ENCODE measurements around the gene ATE1. TPM values are rescaled to one million over a fixed set of nuclear protein-coding genes. Genes with fewer than 3 reads are reported as not detected.

The ATE1 gene
- polyA plus RNA-seq, 2 of the 4 experiments (the other 2 are of a cell fraction) = 27.2 to 58.8 TPM

DNA sequence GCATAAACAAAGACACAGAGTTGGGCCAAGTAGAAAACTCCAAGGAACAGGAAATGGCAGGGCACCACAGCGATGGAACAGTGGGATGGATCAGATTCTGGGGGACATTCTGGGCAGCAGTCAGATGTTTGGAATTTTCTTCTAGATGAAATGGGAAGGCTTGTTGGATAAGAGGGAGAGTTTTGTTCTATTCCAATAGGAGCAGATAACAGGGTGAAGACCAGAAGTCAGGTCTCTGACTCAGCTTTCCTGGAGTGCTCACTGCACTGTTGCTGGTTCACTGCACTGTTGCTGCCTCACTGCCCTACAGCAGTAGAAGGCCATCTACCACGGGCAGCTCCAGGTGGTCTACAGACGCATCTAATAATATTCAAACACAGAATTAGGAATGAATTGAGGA lies 135.6 kb downstream of the ATE1 start:
- CTCF ChIA-PET = no interaction called here
- WGBS (ENCODE audit: missing lambda C conversion rate) = 93% methylated on average over 3 of the region's 3 CpGs
- no peak for TF ChIP-seq FOSB (CRISPR knock-in tag; IDR thresholded peaks at IDR 0.05)
- no peak for TF ChIP-seq HOXB13 (CRISPR knock-in tag; IDR thresholded peaks at IDR 0.05; ENCODE audit: low read depth)
- no peak for TF ChIP-seq NR3C1 (IDR thresholded peaks at IDR 0.05)
- TF ChIP-seq GATA3 (IDR thresholded peaks at IDR 0.05; ENCODE audit: borderline replicate concordance) = no peak
- no peak for TF ChIP-seq TP53 (CRISPR knock-in tag; IDR thresholded peaks at IDR 0.05)
- TF ChIP-seq CHD2 (IDR thresholded peaks at IDR 0.05; ENCODE audit: low read length, partially characterized antibody) = no peak
- TF ChIP-seq, protein P1, sequence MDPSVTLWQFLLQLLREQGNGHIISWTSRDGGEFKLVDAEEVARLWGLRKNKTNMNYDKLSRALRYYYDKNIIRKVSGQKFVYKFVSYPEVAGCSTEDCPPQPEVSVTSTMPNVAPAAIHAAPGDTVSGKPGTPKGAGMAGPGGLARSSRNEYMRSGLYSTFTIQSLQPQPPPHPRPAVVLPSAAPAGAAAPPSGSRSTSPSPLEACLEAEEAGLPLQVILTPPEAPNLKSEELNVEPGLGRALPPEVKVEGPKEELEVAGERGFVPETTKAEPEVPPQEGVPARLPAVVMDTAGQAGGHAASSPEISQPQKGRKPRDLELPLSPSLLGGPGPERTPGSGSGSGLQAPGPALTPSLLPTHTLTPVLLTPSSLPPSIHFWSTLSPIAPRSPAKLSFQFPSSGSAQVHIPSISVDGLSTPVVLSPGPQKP (IDR thresholded peaks at IDR 0.05; ENCODE audit: low read depth, low read length) = no peak
- TF ChIP-seq JUNB (IDR thresholded peaks at IDR 0.05) = no peak
- TF ChIP-seq HEYL (CRISPR knock-in tag; IDR thresholded peaks at IDR 0.05) = no peak
- no peak for TF ChIP-seq EP300 (IDR thresholded peaks at IDR 0.05)
- no peak for TF ChIP-seq BHLHE40 (IDR thresholded peaks at IDR 0.05; ENCODE audit: low read depth, low read length)
- no peak for TF ChIP-seq RNF2 (IDR thresholded peaks at IDR 0.05; ENCODE audit: borderline replicate concordance, low read depth)
- Histone ChIP-seq H3K9me3 (no peaks in the 10 kb centered on the region), H3K4me3 (no peak overlapping the region), H3K4me1 (no peaks in the 10 kb centered on the region), H3K4me2 (no peak overlapping the region), H3K27ac (no peak overlapping the region)
- no peak for FAIRE-seq
- DNase-seq (ENCODE audit: low read depth in 1 of 2, low spot score in 1 of 2) = no peak
- ATAC-seq = no peak
- POLR2A ChIA-PET = no interaction called here

DNA sequence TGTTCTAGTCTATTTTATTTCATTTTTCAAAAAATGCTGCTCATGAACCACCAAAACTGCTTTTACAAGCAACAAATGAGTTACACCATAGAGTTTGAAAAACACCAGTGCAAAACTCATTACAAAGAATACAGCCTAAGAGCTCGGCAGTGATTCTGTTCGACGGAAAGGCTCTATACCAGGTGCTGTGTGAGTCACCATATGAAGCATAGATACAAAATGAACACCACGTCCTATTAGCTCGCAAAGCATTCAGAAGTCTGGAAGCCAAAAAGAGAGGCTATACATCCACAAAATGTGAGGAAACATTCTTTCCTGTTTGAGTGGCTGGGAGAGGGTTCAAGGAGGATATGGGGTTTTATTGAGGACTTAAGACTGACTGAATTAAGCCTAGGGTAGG lies 136.1 kb downstream of the ATE1 start:
- Histone ChIP-seq H3K27ac (no peak overlapping the region), H3K4me2 (no peak overlapping the region), H3K4me3 (no peak overlapping the region), H3K9me3 (no peaks in the 10 kb centered on the region), H3K4me1 (no peaks in the 10 kb centered on the region)
- FAIRE-seq (no peak), ATAC-seq (no peak), DNase-seq (ENCODE audit: low read depth in 1 of 2, low spot score in 1 of 2) (no peak)
- TF ChIP-seq TP53 (CRISPR knock-in tag; IDR thresholded peaks at IDR 0.05) = no peak
- TF ChIP-seq HES2 (IDR thresholded peaks at IDR 0.05) = no peak
- no peak for TF ChIP-seq ZFP36 (IDR thresholded peaks at IDR 0.05; ENCODE audit: borderline replicate concordance, partially characterized antibody)
- TF ChIP-seq POLR2AphosphoS2 (conservative IDR thresholded peaks at IDR 0.05; ENCODE audit: low read length) = no peak
- no peak for TF ChIP-seq ESRRA (IDR thresholded peaks at IDR 0.05; ENCODE audit: borderline replicate concordance, low read length)
- no peak for TF ChIP-seq PBX3 (IDR thresholded peaks at IDR 0.05)
- TF ChIP-seq RCOR1 (IDR thresholded peaks at IDR 0.05; ENCODE audit: low read depth, low read length) = no peak
- TF ChIP-seq MAX (IDR thresholded peaks at IDR 0.05) = no peak
- TF ChIP-seq BHLHE40 (IDR thresholded peaks at IDR 0.05; ENCODE audit: low read depth, low read length) = no peak
- no peak for TF ChIP-seq ZNF302 (CRISPR knock-in tag; IDR thresholded peaks at IDR 0.05)
- no peak for TF ChIP-seq USF2 (IDR thresholded peaks at IDR 0.05)
- CTCF ChIA-PET = no interaction called here
- POLR2A ChIA-PET = no interaction called here
- 92% methylated on average over 5 of the region's 5 CpGs for WGBS (ENCODE audit: missing lambda C conversion rate)

DNA sequence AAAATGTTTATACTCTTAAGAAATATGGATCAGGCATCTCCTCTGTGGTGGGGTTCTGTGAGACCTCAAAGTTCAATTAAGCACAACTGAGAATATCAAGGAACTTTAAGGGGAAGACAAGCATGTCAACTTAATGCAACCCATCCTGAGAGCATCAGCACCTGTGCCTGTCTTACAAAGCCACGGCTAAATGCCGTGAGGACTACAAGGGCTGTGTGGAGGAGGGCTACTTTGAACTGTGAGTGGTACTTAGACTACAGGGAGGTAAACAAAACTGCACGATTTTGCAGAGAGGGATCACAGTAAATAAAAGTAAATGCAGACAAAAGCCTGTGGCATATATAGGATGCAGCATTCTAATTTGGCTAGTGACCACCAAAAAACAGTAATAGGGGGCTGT lies 139.1 kb downstream of the ATE1 start:
- no peak for FAIRE-seq
- no peaks in the 10 kb centered on the region for H3K4me1 ChIP-seq
- no peak overlapping the region for H3K4me2 ChIP-seq
- WGBS (ENCODE audit: missing lambda C conversion rate) = 63% methylated on average over 3 of the region's 3 CpGs
- DNase-seq (ENCODE audit: low read depth in 1 of 2, low spot score in 1 of 2) = no peak
- ATAC-seq = no peak
- no peaks in the 10 kb centered on the region for H3K9me3 ChIP-seq
- ChIA-PET POLR2A (no interaction called here), CTCF (no interaction called here)
- no peak overlapping the region for H3K4me3 ChIP-seq
- no peak overlapping the region for H3K27ac ChIP-seq
- no peak for TF ChIP-seq NFE2L2 (conservative IDR thresholded peaks at IDR 0.05; ENCODE audit: low read length)
- no peak for TF ChIP-seq NR3C1 (IDR thresholded peaks at IDR 0.05)
- TF ChIP-seq EHF (CRISPR knock-in tag; IDR thresholded peaks at IDR 0.05) = no peak
- TF ChIP-seq TFCP2L1 (CRISPR knock-in tag; IDR thresholded peaks at IDR 0.05) = no peak
- TF ChIP-seq GATA3 (IDR thresholded peaks at IDR 0.05; ENCODE audit: borderline replicate concordance) = no peak
- TF ChIP-seq PBX3 (IDR thresholded peaks at IDR 0.05) = no peak
- no peak for TF ChIP-seq KDM1A (IDR thresholded peaks at IDR 0.05; ENCODE audit: low read depth)
- TF ChIP-seq EHMT2 (IDR thresholded peaks at IDR 0.05; ENCODE audit: low read depth) = no peak
- no peak for TF ChIP-seq RARB (CRISPR knock-in tag; IDR thresholded peaks at IDR 0.05)
- no peak for TF ChIP-seq RNF2 (IDR thresholded peaks at IDR 0.05; ENCODE audit: borderline replicate concordance, low read depth)
- TF ChIP-seq CHD2 (IDR thresholded peaks at IDR 0.05; ENCODE audit: low read length, partially characterized antibody) = no peak
- TF ChIP-seq CBX2 (IDR thresholded peaks at IDR 0.05; ENCODE audit: borderline replicate concordance, low read depth) = no peak
- TF ChIP-seq, protein P2, sequence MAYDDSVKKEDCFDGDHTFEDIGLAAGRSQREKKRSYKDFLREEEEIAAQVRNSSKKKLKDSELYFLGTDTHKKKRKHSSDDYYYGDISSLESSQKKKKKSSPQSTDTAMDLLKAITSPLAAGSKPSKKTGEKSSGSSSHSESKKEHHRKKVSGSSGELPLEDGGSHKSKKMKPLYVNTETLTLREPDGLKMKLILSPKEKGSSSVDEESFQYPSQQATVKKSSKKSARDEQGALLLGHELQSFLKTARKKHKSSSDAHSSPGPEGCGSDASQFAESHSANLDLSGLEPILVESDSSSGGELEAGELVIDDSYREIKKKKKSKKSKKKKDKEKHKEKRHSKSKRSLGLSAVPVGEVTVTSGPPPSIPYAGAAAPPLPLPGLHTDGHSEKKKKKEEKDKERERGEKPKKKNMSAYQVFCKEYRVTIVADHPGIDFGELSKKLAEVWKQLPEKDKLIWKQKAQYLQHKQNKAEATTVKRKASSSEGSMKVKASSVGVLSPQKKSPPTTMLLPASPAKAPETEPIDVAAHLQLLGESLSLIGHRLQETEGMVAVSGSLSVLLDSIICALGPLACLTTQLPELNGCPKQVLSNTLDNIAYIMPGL (CRISPR knock-in tag; IDR thresholded peaks at IDR 0.05; ENCODE audit: borderline replicate concordance) = no peak
- TF ChIP-seq RFX5 (IDR thresholded peaks at IDR 0.05) = no peak

All from A549 (cell line).